SH-SY5Y (cell line): Measurements from ENCODE around the gene WNK2.

Source experiments
- GATA2 ChIP-seq: IDR thresholded peaks from 2 replicates; pipeline ENCODE4 v1.6.1; 2011; ENCODE audit warnings: mild to moderate bottlenecking, low read depth, low read length
- GATA3 ChIP-seq: IDR thresholded peaks from 2 replicates; pipeline ENCODE4 v1.6.1; 2011; ENCODE audit warnings: low read depth, mild to moderate bottlenecking, low read length, moderate library complexity

DNA sequence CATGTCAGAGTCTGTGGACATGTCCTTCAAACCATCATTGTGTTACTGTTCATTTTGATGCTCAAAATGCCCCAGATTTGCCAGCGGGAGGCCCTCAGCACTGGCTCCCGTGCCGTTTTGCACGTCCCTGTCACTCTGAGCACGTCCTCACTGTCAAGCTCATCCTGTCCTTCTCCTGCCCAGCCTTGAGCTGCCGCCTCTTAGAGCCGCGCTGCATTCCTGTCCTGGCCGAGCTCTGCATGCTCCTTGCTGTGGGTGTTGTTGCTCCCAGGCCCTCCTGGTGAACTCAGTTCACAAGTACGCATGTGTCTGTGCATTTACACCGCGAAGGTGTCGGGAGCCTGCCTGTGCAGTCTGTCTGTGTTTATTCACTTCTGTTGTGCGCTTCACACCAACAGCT, 62.2 kb downstream of the WNK2 start:
- TF ChIP-seq GATA2 (no peak), GATA3 (no peak)
